GM19239 (cell line): ENCODE data around the gene ANO10.
A peak's percentile ranks its signal among the peaks of the same experiment; 100 is the strongest.
"Not testable (repeated sequence)": the region's sequence is repeated elsewhere in the genome, so short reads cannot be mapped to it uniquely, and the experiment has no call there.

Experiments used
- DNase-seq: peaks from one replicate; pipeline ENCODE4 v3.0.0; 2011; ENCODE audit warnings: low spot score; ENCODE audit not compliant: insufficient read length
- FAIRE-seq: peaks from 2 replicates; lab custom pipeline; 2011; peaks lifted over from hg19 to GRCh38; lab: Jason Lieb, UNC

Gene ANO10

DNA sequence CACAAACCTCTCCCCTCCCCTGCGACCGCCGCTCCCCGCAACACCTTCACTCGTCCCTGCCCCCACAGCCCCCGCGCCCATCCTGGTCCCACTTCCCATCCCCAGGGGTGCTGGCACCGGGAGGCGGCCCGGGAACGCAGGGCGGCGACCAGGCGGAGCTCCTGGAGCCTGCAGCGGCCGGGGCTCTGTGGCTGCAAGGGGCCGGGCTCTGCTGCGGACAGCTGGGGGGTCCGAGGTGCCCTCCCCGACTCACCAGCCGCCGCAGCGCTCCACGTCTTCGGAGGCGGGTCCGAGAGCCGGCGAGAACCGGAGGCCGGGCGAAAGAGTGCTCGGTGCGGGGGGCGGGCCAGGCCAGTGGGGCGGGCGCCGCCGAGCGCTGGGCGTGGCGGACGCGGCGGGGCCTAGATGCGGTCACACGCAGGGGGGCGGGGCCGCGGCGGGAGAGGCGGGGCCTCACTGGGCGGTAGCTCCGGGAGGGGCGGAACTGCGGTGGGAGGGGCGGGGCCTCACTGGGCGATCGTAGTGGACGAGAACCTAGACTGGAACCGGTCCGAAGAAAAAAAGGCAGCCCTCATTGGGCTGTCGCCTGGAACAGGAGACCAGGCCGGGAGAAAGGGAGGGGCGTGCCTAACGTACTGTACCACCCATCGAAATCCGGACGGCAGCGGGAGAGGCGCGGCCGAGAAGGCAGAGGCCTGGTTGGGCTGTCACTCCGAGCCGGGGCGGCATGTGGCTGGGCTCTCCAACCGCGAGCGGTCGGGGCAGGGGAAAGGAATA is at the start of gene ANO10:
Gene ANO10 (minus strand): TSS at position 356 of the 777 bp plus-strand sequence. CDS start 16,159 bp downstream, outside the sequence.
- FAIRE-seq, result peak; percentile 97

DNA sequence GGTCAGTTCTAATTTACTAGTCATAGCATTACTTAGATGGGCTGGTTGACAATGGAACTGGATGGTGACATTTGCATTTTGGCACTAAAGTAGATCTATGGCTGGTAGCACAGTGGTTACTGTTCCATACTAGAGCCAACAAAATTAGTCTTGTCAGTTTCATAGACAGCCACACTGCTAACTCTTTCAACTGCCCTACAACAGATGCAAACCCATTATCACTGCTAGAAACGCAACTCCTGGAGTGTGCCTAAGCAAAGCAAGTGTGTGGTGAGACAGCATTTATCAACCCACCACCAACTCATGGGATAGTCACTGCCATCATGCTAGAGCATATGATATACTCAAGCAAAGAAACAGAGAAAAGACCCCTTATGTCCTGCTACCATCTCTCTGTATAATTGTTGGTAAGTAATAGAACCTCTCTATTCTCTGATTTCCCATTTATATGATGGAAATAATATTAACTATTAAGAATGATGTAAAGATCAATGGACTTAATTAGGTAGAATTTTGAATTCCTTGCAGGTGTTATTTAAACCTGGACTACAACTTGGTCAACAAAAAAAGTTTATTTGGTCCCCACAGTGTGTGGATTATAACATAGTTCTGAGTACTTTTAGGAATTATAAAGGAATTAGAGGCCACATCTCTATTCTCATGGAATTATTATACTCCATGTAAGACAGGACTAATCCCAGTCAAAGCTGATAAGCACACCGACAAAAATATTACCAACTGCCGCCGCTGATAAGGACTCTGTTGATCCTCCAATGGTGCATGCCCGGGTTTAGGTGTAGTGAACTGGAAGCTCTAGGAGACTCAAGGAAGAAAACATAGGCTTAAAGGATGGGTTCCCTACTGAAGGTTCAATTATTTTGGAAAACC is 49.1 kb upstream of the ANO10 start:
- DNase-seq (no peak), FAIRE-seq (no peak)

More for the DNA sequence above, at the start of gene ANO10:
- peak; percentile 86 for DNase-seq

- DNase-seq, FAIRE-seq: not testable (repeated sequence)
Observed at GRCh38 chr3:43665011-43665410, 43.2 kb upstream of the ANO10 start.

GRCh38 chr3:43661376-43661775 is 39.6 kb upstream of the ANO10 start:
- not testable (repeated sequence) for FAIRE-seq, DNase-seq

DNA sequence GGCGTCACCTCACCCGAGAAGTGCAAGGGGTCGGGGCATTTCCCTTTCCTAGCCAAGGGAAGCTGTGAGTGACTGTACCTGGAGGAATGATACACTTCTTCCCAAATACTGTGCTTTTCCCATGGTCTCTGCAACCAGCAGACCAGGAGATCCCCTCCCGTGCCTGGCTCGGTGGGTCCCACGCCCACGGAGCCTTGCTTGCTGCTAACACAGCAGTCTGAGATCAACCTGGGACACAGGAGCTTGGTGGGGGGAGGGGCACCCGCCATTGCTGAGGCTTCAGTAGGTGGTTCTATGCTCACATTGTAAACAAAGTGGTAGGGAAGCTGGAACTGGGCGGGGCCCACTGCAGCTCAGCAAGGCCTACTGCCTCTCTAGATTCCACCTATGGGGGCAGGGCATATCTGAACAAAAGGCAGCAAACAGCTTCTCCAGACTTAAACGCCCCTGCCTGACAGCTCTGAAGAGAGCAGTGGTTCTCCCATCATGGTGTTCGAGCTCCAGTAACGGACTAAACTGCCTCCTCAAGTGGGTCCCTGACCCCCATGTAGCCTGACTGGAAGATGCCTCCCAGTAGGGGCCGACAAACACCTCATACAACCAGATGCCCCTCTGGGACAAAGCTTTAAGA is 37.6 kb upstream of the ANO10 start:
- DNase-seq (no peak), FAIRE-seq (no peak)

DNA sequence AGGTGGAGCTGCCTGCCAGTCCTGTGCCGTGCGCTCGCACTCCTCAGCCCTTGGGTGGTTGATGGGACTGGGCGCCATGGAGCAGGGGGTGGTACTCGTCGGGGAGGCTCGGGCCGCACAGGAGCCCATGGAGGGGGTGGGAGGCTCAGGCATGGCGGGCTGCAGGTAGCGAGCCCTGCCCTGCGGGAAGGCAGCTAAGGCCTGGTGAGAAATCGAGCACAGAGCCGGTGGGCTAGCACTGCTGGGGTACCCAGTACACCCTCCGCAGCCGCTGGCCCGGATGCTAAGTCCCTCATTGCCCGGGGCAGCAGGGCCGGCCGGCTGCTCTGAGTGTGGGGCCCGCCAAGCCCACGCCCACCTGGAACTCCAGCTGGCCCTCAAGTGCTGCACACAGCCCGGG is 34.6 kb upstream of the ANO10 start:
- not testable (repeated sequence) for DNase-seq, FAIRE-seq

- DNase-seq, result no peak
- no peak for FAIRE-seq
Observed at GRCh38 chr3:43650345-43650744, 28.5 kb upstream of the ANO10 start.

DNA sequence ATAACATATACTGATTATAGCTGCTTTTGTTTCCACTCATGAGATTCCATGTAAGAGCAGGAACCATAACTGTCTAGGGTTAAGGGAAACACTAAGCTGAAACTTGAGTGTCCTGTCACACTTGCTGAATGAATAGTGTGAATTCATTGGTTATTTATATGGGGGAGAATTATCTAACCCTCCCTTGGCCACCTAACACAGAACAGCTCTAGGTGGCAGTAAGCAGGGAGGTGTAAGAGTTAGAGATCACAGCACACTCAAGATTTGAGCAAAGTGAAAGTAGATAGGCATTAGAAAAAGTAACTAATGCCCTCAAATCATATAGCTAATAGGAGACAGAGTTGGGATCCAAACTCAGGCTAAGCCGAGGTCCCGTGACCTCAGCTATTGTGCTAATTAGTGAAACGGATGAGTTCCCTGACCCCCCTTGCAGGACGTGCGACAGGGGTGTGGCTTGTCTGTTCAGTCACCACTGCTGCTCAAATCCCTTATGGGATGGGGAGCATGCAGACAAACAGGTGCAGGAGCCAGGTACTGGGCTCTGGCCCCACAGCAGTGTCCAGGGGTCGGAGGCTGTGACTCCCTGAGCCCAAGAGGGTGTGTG is 27.7 kb upstream of the ANO10 start:
- no peak for DNase-seq
- no peak for FAIRE-seq

- DNase-seq (no peak), FAIRE-seq (no peak)
Observed at GRCh38 chr3:43648957-43649356, 27.1 kb upstream of the ANO10 start.

DNA sequence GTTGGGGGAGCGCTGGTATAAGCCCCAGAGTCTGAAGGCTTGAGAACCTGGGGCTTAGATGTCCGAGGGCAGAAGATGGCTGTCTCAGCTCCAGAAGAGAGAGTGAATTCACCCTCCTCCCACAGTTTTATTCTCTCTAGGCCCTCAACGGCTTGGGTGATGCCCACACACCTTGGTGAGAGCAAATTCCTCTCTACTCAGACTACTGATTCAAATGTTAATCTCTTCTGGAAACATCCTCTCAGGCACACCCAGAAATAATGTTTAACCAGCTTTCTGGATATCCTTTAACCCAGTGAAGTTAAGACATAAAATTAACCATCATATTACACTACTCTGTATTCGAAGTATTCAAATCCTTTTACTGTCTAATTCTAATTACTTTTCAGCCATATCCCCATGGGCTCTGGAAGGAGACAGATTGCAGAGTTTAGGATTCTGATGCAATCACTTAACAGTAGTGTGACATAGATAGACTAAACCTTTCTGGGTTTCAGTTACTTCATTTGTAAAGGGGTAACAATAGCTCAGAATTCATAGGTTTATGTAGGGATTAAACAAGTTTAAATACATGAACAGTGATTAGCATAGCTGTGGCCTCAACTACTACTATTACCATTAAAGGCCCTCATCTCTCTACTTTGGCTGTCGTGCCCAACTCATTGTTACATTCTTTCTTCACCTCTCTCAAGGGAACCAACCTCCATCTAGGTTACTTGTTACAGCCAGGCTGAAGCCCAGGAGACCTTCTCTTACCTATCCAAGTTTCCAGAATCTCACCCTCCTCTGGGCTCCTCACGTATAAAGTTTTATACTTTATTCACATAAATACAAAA is 25.7 kb upstream of the ANO10 start:
- no peak for FAIRE-seq
- DNase-seq, result no peak

GRCh38 chr3:43644443-43644842 is 22.6 kb upstream of the ANO10 start:
- DNase-seq, result no peak
- FAIRE-seq, result no peak

DNA sequence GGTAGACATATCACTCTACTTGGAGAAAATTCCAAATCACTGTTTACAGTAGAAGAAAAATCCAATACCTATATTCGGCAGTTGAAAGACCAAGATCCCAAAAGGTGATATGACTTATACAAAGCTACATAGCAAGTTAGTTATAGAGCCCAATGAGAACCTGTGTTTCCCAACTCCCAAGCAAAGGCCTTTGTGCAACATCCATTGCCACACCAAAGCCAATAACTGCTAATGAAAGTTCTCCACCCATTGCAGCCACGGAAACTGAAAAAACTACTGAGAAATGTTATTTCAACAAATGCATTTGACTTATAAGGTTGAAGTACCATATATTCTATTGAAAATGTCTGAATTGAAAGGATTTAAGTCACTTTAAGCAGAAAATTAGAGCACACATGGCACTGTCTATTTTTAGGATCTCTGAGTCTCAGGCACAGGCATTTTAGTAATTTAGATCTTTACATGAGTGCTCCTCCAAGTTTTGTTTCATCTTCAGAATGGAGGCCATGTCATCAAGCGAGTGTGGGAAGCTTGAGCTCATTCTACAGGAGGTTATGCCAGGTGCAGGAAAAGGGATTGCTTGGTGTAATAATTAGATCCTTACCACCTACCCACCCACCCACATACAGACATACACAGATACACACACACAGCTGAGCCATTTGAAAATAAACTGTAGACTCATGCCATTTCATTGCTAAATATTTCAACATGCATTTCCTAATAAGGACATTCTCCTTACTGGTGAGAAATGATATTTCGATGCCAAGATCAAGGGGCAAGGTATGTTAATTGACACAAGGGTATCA is 19.7 kb upstream of the ANO10 start:
- no peak for DNase-seq
- no peak for FAIRE-seq

DNA sequence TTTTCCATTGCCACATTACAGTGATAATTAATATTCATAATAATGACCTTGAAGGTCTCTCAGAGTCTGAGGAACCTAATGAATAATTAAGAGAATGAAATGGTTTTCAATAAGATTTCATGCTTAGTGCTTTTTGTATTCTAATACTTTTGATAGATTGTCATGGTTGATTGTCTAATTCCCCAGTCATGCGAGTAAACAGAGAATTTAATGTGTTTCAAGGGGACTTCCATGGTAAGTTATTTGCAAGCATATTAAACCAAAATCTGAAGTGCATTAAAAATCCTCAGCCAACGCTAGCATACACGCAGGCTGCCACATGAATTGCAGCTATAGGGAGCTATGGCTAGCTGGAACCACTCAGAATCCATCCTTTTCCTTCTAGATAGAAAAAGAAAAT is 18.9 kb upstream of the ANO10 start:
- FAIRE-seq (no peak), DNase-seq (no peak)

DNA sequence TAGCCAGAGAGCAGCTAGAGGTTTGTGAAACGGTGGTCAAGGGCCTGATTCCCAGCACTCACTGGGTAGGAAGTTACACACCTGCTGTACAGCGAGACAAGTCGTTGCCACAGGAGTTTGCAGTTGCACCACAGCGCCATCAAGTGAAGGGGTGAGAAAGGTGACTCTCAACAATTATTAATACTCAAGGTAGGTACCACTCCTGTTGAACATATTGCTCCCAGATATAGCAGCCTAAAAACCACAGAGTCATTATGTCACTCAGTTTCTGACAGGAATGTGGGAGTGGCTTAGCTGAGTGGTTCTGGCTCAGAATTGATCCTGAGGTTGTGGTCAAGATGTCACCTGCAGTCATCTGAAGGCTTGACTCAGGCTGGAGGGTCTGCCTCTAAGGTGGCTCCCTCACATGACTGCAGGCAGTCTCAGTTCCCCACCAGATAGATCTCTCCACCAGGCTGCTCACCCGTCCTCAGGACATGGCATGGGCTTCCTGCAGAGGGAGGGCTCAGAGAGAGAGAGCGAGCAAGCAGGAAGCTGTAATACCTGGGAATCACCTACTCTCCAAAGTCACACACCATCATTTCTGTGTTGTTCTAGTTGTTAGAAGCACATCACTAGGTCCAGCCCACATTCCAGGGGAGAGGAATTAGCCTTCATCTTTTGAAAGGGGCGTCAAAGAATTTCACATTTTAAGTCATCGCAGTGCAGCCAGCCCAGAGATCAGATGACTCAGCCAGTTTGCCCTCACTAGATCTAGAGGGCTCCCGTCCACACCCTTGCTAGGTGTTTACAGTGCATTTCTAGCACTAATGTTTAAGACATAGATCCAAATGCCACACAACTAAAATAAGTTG is 17.0 kb upstream of the ANO10 start:
- peak; percentile 72 for FAIRE-seq
- DNase-seq, result no peak

DNA sequence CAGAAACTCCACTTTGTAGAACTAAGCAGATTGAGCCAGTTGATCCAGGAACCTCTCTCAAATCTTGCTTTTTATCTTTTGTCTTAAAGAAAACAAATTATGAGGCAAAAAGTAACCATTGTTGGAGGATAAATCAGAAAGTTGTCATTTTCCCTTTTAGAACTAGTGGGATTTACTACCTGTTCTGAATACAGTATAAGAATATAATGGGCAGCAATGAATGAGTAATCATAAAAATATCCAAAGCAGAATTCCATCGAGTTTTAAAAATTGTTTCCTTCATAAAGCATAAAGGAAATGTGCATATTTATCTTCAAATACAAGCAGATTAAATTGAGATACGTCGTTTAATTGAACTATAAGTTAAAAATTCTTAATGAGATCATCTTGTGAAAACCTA is 15.9 kb upstream of the ANO10 start:
- DNase-seq (no peak), FAIRE-seq (no peak)

- FAIRE-seq (no peak), DNase-seq (no peak)
Observed at GRCh38 chr3:43632986-43633385, 11.2 kb upstream of the ANO10 start.

DNA sequence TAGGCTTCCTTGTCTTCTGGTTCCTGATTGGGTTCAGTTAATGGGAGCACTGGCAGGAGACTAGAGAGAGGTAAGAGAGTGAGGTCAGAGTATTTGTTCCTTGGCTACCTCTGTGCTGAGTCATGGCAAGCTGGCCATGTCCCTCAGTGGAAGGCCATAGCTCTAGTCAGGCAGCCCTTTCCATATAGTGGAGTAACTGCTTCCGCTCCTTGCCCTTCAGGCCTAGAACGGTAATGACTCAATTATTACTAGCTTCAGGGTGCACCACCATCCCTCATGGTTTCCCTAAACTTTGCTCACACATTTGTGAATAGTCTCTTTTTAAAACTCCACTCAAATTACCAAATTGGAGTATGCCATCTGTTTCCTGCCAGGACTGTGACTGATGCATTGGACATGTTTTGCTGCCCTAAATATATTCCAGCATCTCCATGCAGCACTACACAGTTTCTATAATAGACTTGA is 10.5 kb upstream of the ANO10 start:
- no peak for DNase-seq
- no peak for FAIRE-seq

GRCh38 chr3:43629741-43630140 is 7.9 kb upstream of the ANO10 start:
- peak; percentile 64 for FAIRE-seq
- no peak for DNase-seq
